GM12864 (cell line): ENCODE data around the gene FRMD4A.

Experiments used
- DNase-seq: peaks from one replicate; pipeline ENCODE4 v3.0.0-alpha.2; 2011; ENCODE audit warnings: low read depth
- H3K4me3 ChIP-seq: 2 replicates; pipeline ENCODE4 v1.5.1; 2011; ENCODE audit warnings: mild to moderate bottlenecking, low read depth, low read length, control low read depth
- CTCF ChIP-seq: IDR thresholded peaks from 2 replicates; pipeline ENCODE4 v1.5.1; 2011; ENCODE audit warnings: low read depth, mild to moderate bottlenecking, moderate library complexity, low read length, control low read depth, inconsistent platforms; ENCODE audit errors: missing control alignments

FRMD4A gene

GRCh38 chr10:14360515-14360914 lies 29.8 kb upstream of the FRMD4A start:
- TF ChIP-seq CTCF = no peak
- no peak overlapping the region for H3K4me3 ChIP-seq
- DNase-seq = no peak

- DNase-seq = no peak
- no peak for TF ChIP-seq CTCF
- H3K4me3 ChIP-seq = no peak overlapping the region
These were observed 28.3 kb upstream of the FRMD4A start for GRCh38 chr10:14358886-14359573.

DNA sequence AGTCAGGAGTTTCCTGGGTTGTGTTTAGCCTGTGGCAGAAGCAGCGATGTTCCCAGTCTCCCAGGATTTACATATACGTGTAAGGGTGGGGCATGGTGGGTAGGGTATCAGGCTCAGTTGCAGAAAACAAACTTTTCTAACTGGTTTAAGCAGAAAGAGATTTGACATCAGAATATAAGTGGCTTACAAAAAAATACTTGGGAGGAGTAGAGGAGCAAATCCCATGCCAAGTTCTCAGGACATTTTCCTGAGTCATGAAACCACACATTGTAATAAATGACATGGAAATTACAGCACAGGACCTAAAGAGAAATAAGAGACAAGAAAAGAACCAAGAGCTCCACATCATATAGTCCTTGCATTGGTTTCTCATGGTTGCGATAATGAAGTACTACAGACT lies 26.2 kb upstream of the FRMD4A start:
- no peak overlapping the region for H3K4me3 ChIP-seq
- no peak for TF ChIP-seq CTCF
- no peak for DNase-seq

DNA sequence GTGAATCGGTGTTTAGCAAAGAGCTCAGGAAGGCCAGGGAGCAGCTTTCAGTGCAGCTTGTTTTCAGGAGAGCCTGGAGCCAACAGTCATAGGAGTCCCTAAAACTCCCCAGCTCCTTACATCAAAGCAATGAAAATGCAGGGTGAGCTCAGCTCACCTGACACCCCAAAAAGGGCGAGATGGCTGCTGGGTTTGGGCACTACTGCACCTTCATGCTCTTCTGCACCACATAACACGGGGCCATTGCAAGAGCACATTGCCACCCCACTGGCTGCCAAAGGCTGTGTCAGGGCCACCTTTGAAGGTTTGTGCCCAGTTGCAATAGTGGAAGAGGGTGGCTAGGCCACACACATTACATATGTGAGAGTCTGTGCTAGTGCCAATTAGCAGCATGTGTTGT lies 25.0 kb upstream of the FRMD4A start:
- H3K4me3 ChIP-seq = no peak overlapping the region
- DNase-seq = no peak
- TF ChIP-seq CTCF = no peak

GRCh38 chr10:14353291-14353913 lies 22.7 kb upstream of the FRMD4A start:
- no peak overlapping the region for H3K4me3 ChIP-seq
- no peak for DNase-seq
- no peak for TF ChIP-seq CTCF

DNA sequence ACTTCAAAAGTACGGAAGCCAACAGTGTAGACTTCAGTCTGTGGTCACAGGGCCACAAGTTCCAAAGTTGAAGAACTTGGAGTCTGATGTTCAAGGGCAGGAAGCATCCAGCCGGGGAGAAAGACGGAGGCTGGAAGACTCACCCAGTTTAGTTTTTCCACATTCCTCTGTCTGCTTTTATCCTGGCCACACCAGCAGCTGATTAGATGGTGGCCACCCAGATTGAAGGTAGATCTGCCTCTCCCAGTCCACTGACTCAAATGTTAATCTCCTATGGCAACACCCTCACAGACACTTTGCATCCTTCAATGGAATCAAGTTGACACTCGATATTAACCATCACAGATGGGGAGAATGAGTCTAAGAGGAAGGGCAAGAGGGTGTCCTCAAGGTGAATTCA lies 19.3 kb upstream of the FRMD4A start:
- no peak for DNase-seq
- no peak overlapping the region for H3K4me3 ChIP-seq
- TF ChIP-seq CTCF = no peak

DNA sequence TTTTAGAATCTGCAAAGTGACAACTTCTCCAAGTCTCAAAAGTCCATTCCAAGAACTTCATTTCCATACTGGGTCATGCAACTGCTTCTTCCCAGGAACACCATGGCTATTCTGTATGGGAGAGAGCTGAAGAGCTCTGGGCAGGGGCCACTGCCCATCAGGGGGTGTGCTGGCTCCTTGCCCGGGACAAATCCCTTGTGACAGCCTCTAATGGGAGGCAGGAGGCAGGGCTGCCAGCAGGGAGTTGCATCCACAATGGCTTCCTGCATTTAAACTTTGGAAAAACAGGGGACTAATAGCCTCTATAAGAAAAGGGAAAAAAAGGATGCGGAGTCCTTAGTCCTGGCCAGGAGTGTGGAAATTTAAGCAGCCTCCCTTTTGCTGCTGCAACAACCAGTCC lies 18.4 kb upstream of the FRMD4A start:
- no peak for TF ChIP-seq CTCF
- H3K4me3 ChIP-seq = no peak overlapping the region
- no peak for DNase-seq
